ENCODE data around the gene SEC22B.

- TF ChIP-seq POLR2A (IDR thresholded peaks at IDR 0.05; ENCODE audit: low read depth, low read length) = peak; percentile 95
- peak; percentile 97 for TF ChIP-seq POLR2AphosphoS5 (IDR thresholded peaks at IDR 0.05; ENCODE audit: low read depth, low read length)
Observed at GRCh38 chr1:120176092-120176855, at the start of gene SEC22B.

All from GM12891 (cell line).